PC-9 (cell line): ENCODE results near the gene PLEKHA6. TPM values are rescaled to one million over a fixed set of nuclear protein-coding genes. Genes with fewer than 3 reads are reported as not detected.

Experiments
- Bru-seq: library from RNA; stranded (reverse); fragments of 400-500 nt; gene quantifications from one replicate; lab custom pipeline; 2021; lab: Mats Ljungman, UMichigan
- BruChase-seq, 2 experiments: library from RNA; stranded (reverse); fragments of 400-500 nt; gene quantifications; one replicate each; lab custom pipeline; 2021; lab: Mats Ljungman, UMichigan
- BruUV-seq: library from RNA; stranded (reverse); fragments of 400-500 nt; replicated peaks from 2 replicates; lab custom pipeline; 2021; lab: Mats Ljungman, UMichigan
- CTCF ChIA-PET: fragments of 300-600 bp; sonication (Branson Sonifier 250); formaldehyde crosslinking; loops from one replicate; lab custom pipeline; 2022; ENCODE audit warnings: antibody characterized with exemption; lab: Charles Lee
- POLR2A ChIA-PET: fragments of 300-600 bp; sonication (Branson Sonifier 250); formaldehyde crosslinking; loops from one replicate; lab custom pipeline; 2022; ENCODE audit warnings: antibody characterized with exemption; ENCODE audit not compliant: unreplicated experiment; lab: Charles Lee
- DNase-seq, 2 experiments: peaks; one replicate each; pipeline versions ENCODE4 v3.0.0 to v3.0.0-alpha.2; 2015 to 2022; ENCODE audit warnings: mixed read lengths in 1 of 2
- H2AFZ ChIP-seq: fragments of 200-600 bp; sonication (generic); 2 replicates; pipeline ENCODE4 v1.8.1; 2017; ENCODE audit warnings: antibody characterized with exemption
- H3F3A ChIP-seq: fragments of 200-600 bp; sonication (generic); 2 replicates; pipeline ENCODE4 v1.8.1; 2017; ENCODE audit warnings: antibody characterized with exemption, mild to moderate bottlenecking, low read depth; ENCODE audit not compliant: insufficient read depth
- H3K27ac ChIP-seq: fragments of 200-600 bp; sonication (generic); 2 replicates; pipeline ENCODE4 v1.6.1; 2016; ENCODE audit warnings: mixed run types
- H3K27me3 ChIP-seq: fragments of 200-600 bp; sonication (generic); 2 replicates; pipeline ENCODE4 v1.6.1; 2016; ENCODE audit warnings: low read depth, mixed run types; ENCODE audit not compliant: insufficient read depth
- H3K36me3 ChIP-seq: fragments of 200-600 bp; sonication (generic); 2 replicates; pipeline ENCODE4 v1.6.1; 2016; ENCODE audit warnings: low read depth, mixed run types
- H3K4me1 ChIP-seq: fragments of 200-600 bp; sonication (generic); replicated peaks from 2 replicates; pipeline ENCODE4 v1.6.1; 2016; ENCODE audit warnings: mixed run types; ENCODE audit not compliant: insufficient read depth
- H3K4me2 ChIP-seq: fragments of 200-600 bp; sonication (generic); 2 replicates; pipeline ENCODE4 v1.6.1; 2017; ENCODE audit warnings: mixed run types
- H3K4me3 ChIP-seq: fragments of 200-600 bp; sonication (generic); 2 replicates; pipeline ENCODE4 v1.6.1; 2016; ENCODE audit warnings: mixed run types
- H3K79me2 ChIP-seq: fragments of 200-600 bp; sonication (generic); 2 replicates; pipeline ENCODE4 v1.6.1; 2017; ENCODE audit warnings: low read depth, mixed run types
- H3K9me2 ChIP-seq: fragments of 200-600 bp; sonication (generic); 2 replicates; pipeline ENCODE4 v1.8.1; 2017; ENCODE audit warnings: mild to moderate bottlenecking; ENCODE audit not compliant: insufficient read depth
- H3K9me3 ChIP-seq: fragments of 200-600 bp; sonication (generic); 2 replicates; pipeline ENCODE4 v1.8.1; 2016; ENCODE audit warnings: low read depth; ENCODE audit not compliant: insufficient read depth
- H4K20me1 ChIP-seq: fragments of 200-600 bp; sonication (generic); 2 replicates; pipeline ENCODE4 v1.8.1; 2017; ENCODE audit not compliant: insufficient read depth
- CTCF ChIP-seq: fragments of 200-600 bp; sonication (generic); conservative IDR thresholded peaks from 2 replicates; pipeline ENCODE4 v1.6.1; 2017; ENCODE audit warnings: mixed run types, antibody characterized with exemption, mild to moderate bottlenecking, moderate library complexity
- EZH2 ChIP-seq: fragments of 200-600 bp; sonication (generic); IDR thresholded peaks from 2 replicates; pipeline ENCODE4 v1.8.0; 2017; ENCODE audit warnings: antibody characterized with exemption, low read depth
- intact Hi-C: fragments of 100-400 bp; cut with micrococcal nuclease; formaldehyde crosslinking; loops from one replicate; pipeline ENCODE4 v1.10.0; 2022; ENCODE audit not compliant: unreplicated experiment
- long read RNA-seq: library from polyadenylated mRNA; stranded (forward); transcript quantifications from one replicate; pipeline ENCODE4 v2.0.0, GENCODE V29; 2022
- total RNA-seq: library from RNA; stranded (reverse); gene quantifications from 2 replicates; pipeline ENCODE4 v1.2.3, GENCODE V29; 2021

Gene PLEKHA6
- total RNA-seq (52.0 and 53.1 TPM in 2 replicates), Bru-seq, nascent RNA (percentile 76 among the genes with signal in this experiment), BruChase-seq, experiment 1, labeled RNA remaining after a 2-hour chase (percentile 73 among the genes with signal in this experiment), BruChase-seq, experiment 2, labeled RNA remaining after a 6-hour chase (percentile 71 among the genes with signal in this experiment)
- long read RNA-seq, partial matches to known transcripts, result 7 of 29 reads
- long read RNA-seq, other reads (novel, unspliced or antisense), result 22 of 29 reads

GRCh38 chr1:204359474-204360255, at the start of gene PLEKHA6:
PLEKHA6 (minus strand) TSS chr1:204359929; CDS start chr1:204273727, 86,202 bp downstream.
- DNase-seq, result peak; percentile 18 to 30
- Histone ChIP-seq H3K9me3 (no peaks in the 10 kb centered on the region), H3K36me3 (no peaks in the 10 kb centered on the region), H3K4me1 (0 out of 2 replicates have a peak, but pooled peaks cover 3% of the 10 kb centered on the region), H3K27ac (no peak within 1 kb of the TSS), H3F3A (no peaks in the 10 kb centered on the region), H3K4me3 (no peak within 1 kb of the TSS), H2AFZ (no peak within 1 kb of the TSS), H3K27me3 (no peaks in the 10 kb centered on the region), H4K20me1 (no peaks in the 10 kb centered on the region), H3K79me2 (peaks cover 70% of the 10 kb centered on the region), H3K9me2 (no peaks in the 10 kb centered on the region), H3K4me2 (no peak within 1 kb of the TSS)
- ChIA-PET POLR2A (no interaction called here), CTCF (no interaction called here)
- no TSS peak for BruUV-seq
- intact Hi-C loops, result loop anchor here (5.0 kb wide), 1 partner anchor 72 kb away; no protein-coding TSS in a partner anchor
- TF ChIP-seq CTCF (0 out of 2 replicates have a peak, but pooled peaks have one; percentile 31), EZH2 (no peak)

- no TSS peak for BruUV-seq
- peaks cover 60% of the 10 kb centered on the region for H3K36me3 ChIP-seq
- H2AFZ ChIP-seq, result no peak overlapping the region
- H3K4me3 ChIP-seq, result peak overlapping the region; percentile 94
- H3K79me2 ChIP-seq, result peaks cover 75% of the 10 kb centered on the region
- ChIA-PET POLR2A (no interaction called here), CTCF (interaction anchor here (1.5 kb wide), 1 partner anchor 42 kb away, joined by 4 read pairs; no protein-coding TSS in a partner anchor)
- H3K27ac ChIP-seq, result peak overlapping the region; percentile 88; the same call in 1 of the 2 replicates
- no peaks in the 10 kb centered on the region for H3K9me2 ChIP-seq
- H3K4me2 ChIP-seq, result peak overlapping the region; percentile 94
- no peaks in the 10 kb centered on the region for H3K27me3 ChIP-seq
- peaks cover 67% of the 10 kb centered on the region for H4K20me1 ChIP-seq
- intact Hi-C loops, result loop anchor here (10.0 kb wide), 1 partner anchor 396 kb away; no protein-coding TSS in a partner anchor
- peaks cover 36% of the 10 kb centered on the region for H3K4me1 ChIP-seq
- peaks cover 49% of the 10 kb centered on the region; the same call in 1 of the 2 replicates for H3F3A ChIP-seq
- TF ChIP-seq CTCF (no peak), EZH2 (no peak)
- no peak for DNase-seq
- no peaks in the 10 kb centered on the region for H3K9me3 ChIP-seq
These were observed 49.4 kb upstream of the PLEKHA6 start for GRCh38 chr1:204409123-204409522.

- ChIA-PET POLR2A (no interaction called here), CTCF (interaction anchor here (1.5 kb wide), 1 partner anchor 42 kb away, joined by 4 read pairs; no protein-coding TSS in a partner anchor)
- BruUV-seq, result no TSS peak
- Histone ChIP-seq H4K20me1 (peaks cover 72% of the 10 kb centered on the region), H3K4me2 (peak overlapping the region; percentile 94), H3K9me3 (no peaks in the 10 kb centered on the region), H3F3A (peaks cover 51% of the 10 kb centered on the region; the same call in 1 of the 2 replicates), H3K9me2 (no peaks in the 10 kb centered on the region), H2AFZ (no peak overlapping the region), H3K27me3 (no peaks in the 10 kb centered on the region), H3K4me1 (peaks cover 32% of the 10 kb centered on the region), H3K79me2 (peaks cover 81% of the 10 kb centered on the region), H3K27ac (0 out of 2 replicates have a peak overlapping the region, but pooled peaks have one; percentile 61), H3K4me3 (peak overlapping the region; percentile 94), H3K36me3 (peaks cover 65% of the 10 kb centered on the region)
- TF ChIP-seq EZH2 (no peak), CTCF (no peak)
- DNase-seq, result no peak
- intact Hi-C loops, result loop anchor here (10.0 kb wide), 1 partner anchor 396 kb away; no protein-coding TSS in a partner anchor
These were observed 48.9 kb upstream of the PLEKHA6 start for GRCh38 chr1:204408602-204409001.
